Body of pancreas (tissue), 4 donors: ENCODE data around the gene PGM2. TPM values are rescaled to one million over a fixed set of nuclear protein-coding genes. Genes with fewer than 3 reads are reported as not detected.
A peak's percentile ranks its signal among the peaks of the same experiment; 100 is the strongest.

ENCODE experiments used
- ATAC-seq: fragments of 150-250 bp; one replicate; pipeline ENCODE4 v1.9.1; 2016
- DNase-seq, 4 donors: peaks; one replicate each; pipeline ENCODE4 v3.0.0-alpha.2; 2019
- H3K27ac ChIP-seq, 4 donors: fragments of 200-600 bp; sonication (generic); 1 replicate in 3 of 4; 2 replicates in 1 of 4; pipeline versions ENCODE4 v1.5.1 to v1.6.1; 2016 to 2019; ENCODE audit warnings: mild to moderate bottlenecking in 1 of 4, mixed read lengths in 1 of 4, moderate library complexity in 1 of 4
- H3K27me3 ChIP-seq, 2 donors: fragments of 200-600 bp; sonication (generic); one replicate each; pipeline ENCODE4 v1.6.0; 2016; ENCODE audit warnings: mild to moderate bottlenecking in 1 of 2
- H3K36me3 ChIP-seq, 2 donors: fragments of 200-600 bp; sonication (generic); replicated peaks in 1 of 2; 2 replicates each; pipeline ENCODE4 v1.5.1; 2016; ENCODE audit warnings: low read depth in 2 of 2; ENCODE audit not compliant: insufficient read depth in 1 of 2
- H3K4me1 ChIP-seq: fragments of 200-600 bp; sonication (generic); one replicate; pipeline ENCODE4 v1.6.0; 2016
- H3K4me3 ChIP-seq, 2 donors: fragments of 200-600 bp; sonication (generic); 1 replicate in 1 of 2; 2 replicates in 1 of 2; pipeline ENCODE4 v1.5.1; 2016 to 2019
- H3K9me3 ChIP-seq, 3 donors: fragments of 200-600 bp; sonication (generic); 1 replicate in 2 of 3; 2 replicates in 1 of 3; pipeline ENCODE4 v1.5.1; 2016
- POLR2A ChIP-seq, 3 donors: fragments of 450-650 bp; IDR thresholded peaks; one replicate each; pipeline ENCODE4 v1.6.1; 2016; ENCODE audit warnings: antibody characterized with exemption in 3 of 3, mild to moderate bottlenecking in 2 of 3
- WGBS, 2 donors: methylation state at CpG; one replicate each; pipeline ENCODE4 v1.1.5; 2017; 5-methylcytosine and 5-hydroxymethylcytosine counted together
- intact Hi-C: fragments of 100-400 bp; cut with DNase I; formaldehyde crosslinking; loops from one replicate; pipeline ENCODE4 v1.15.1; 2023
- total RNA-seq, 2 donors: library from RNA; depleted of rRNA; stranded (reverse); fragments of >200 nt; gene quantifications; one replicate each; pipeline ENCODE4 v1.1.0, GENCODE V29; 2016
- TF ChIP-seq, protein P1 (sequence below), 7 experiments: fragments of 450-650 bp in 4 of 7; fragments of 200-600 bp in 3 of 7; sonication (generic) in 3 of 7; IDR thresholded peaks; one replicate each; pipeline ENCODE4 v1.5.1; 2016 to 2019; ENCODE audit warnings: antibody characterized with exemption in 7 of 7

The PGM2 gene
- total RNA-seq, 2 donors from 2014 or later: 6.0 to 39.2 TPM

GRCh38 chr4:37868238-37868637, 41.8 kb downstream of the PGM2 start:
- Histone ChIP-seq H3K9me3 (no peaks in the 10 kb centered on the region), H3K36me3 (no peaks in the 10 kb centered on the region), H3K27ac (no peak overlapping the region), H3K4me1 (no peaks in the 10 kb centered on the region), H3K27me3 (peaks cover 0 to 6% of the 10 kb centered on the region in 2 donors), H3K4me3 (no peak overlapping the region)
- intact Hi-C loops: no loop called here
- DNase-seq (no peak), ATAC-seq (no peak)
- TF ChIP-seq, protein P1, sequence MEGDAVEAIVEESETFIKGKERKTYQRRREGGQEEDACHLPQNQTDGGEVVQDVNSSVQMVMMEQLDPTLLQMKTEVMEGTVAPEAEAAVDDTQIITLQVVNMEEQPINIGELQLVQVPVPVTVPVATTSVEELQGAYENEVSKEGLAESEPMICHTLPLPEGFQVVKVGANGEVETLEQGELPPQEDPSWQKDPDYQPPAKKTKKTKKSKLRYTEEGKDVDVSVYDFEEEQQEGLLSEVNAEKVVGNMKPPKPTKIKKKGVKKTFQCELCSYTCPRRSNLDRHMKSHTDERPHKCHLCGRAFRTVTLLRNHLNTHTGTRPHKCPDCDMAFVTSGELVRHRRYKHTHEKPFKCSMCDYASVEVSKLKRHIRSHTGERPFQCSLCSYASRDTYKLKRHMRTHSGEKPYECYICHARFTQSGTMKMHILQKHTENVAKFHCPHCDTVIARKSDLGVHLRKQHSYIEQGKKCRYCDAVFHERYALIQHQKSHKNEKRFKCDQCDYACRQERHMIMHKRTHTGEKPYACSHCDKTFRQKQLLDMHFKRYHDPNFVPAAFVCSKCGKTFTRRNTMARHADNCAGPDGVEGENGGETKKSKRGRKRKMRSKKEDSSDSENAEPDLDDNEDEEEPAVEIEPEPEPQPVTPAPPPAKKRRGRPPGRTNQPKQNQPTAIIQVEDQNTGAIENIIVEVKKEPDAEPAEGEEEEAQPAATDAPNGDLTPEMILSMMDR (IDR thresholded peaks at IDR 0.05): no peak
- no peak for TF ChIP-seq POLR2A (IDR thresholded peaks at IDR 0.05)
- WGBS, 2 donors: 78 to 83% methylated on average over 4 of the region's 4 CpGs

DNA sequence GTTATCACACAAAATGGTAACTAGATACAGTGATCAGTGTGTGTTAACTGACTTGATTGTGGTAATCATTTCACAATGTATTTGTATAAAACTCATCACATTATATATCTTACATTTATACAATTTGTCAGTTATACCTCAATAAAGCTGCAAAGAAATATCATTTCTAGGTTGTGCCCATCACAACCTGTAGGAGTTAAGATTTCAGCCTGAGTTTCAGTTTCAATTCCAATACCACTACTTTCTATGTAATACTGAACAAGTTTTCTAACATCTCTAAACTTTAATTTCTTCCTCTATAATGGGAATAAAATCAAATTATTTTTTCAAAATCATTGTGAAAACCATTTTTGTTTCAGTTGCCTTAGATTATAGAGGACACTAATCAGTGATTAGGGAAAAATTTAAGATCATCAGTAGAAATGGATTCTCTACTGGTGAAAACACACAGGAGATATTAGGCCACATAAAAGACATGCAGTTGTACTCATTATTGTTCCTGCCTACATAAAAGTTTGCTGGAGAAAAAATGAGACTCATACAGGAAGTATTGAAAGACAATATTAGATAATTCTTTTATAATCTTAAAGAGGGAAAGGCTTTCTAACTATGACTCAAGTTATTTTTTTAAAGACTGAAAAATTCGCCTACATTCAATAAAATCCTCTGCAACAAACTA, 46.0 kb downstream of the PGM2 start:
- TF ChIP-seq, protein P1 (IDR thresholded peaks at IDR 0.05): no peak
- no peak for TF ChIP-seq POLR2A (IDR thresholded peaks at IDR 0.05)
- Histone ChIP-seq H3K27ac (no peak overlapping the region), H3K4me1 (no peaks in the 10 kb centered on the region), H3K4me3 (no peak overlapping the region), H3K27me3 (peaks cover 0 to 6% of the 10 kb centered on the region in 2 donors), H3K36me3 (no peaks in the 10 kb centered on the region), H3K9me3 (no peaks in the 10 kb centered on the region)
- intact Hi-C loops: no loop called here
- DNase-seq: no peak
- WGBS, 2 donors: 77 to 83% methylated on average over 1 of the region's 1 CpG
- ATAC-seq: no peak

- TF ChIP-seq, protein P1 (IDR thresholded peaks at IDR 0.05): peak in 1 of 7 experiments; percentile 15
- TF ChIP-seq POLR2A (IDR thresholded peaks at IDR 0.05): no peak
- no peak overlapping the region for H3K27ac ChIP-seq
These were observed 46.9 kb downstream of the PGM2 start for GRCh38 chr4:37873386-37873785.

GRCh38 chr4:37876156-37876555, 49.7 kb downstream of the PGM2 start:
- Histone ChIP-seq H3K4me1 (no peaks in the 10 kb centered on the region), H3K4me3 (no peak overlapping the region), H3K9me3 (no peaks in the 10 kb centered on the region), H3K27me3 (peaks cover 0 to 2% of the 10 kb centered on the region in 2 donors), H3K27ac (no peak overlapping the region), H3K36me3 (no peaks in the 10 kb centered on the region)
- TF ChIP-seq POLR2A (IDR thresholded peaks at IDR 0.05): no peak
- TF ChIP-seq, protein P1 (IDR thresholded peaks at IDR 0.05): no peak
- intact Hi-C loops: no loop called here
- ATAC-seq: no peak
- 93 to 94% methylated on average over 2 of the region's 2 CpGs for WGBS, 2 donors
- DNase-seq: no peak

More at GRCh38 chr4:37873386-37873785, 46.9 kb downstream of the PGM2 start:
- no peak overlapping the region for H3K4me3 ChIP-seq
- intact Hi-C loops: no loop called here
- no peaks in the 10 kb centered on the region for H3K36me3 ChIP-seq
- no peaks in the 10 kb centered on the region for H3K4me1 ChIP-seq
- peaks cover 0 to 6% of the 10 kb centered on the region in 2 donors for H3K27me3 ChIP-seq
- ATAC-seq (no peak), DNase-seq (no peak)
- 96 to 97% methylated on average over 1 of the region's 1 CpG for WGBS, 2 donors
- H3K9me3 ChIP-seq: no peaks in the 10 kb centered on the region

GRCh38 chr4:37879365-37879764, 52.9 kb downstream of the PGM2 start:
- WGBS, 2 donors: 91 to 92% methylated on average over 8 of the region's 8 CpGs
- Histone ChIP-seq H3K27ac (no peak overlapping the region), H3K27me3 (peaks cover 0 to 7% of the 10 kb centered on the region in 2 donors), H3K4me3 (no peak overlapping the region), H3K36me3 (no peaks in the 10 kb centered on the region), H3K4me1 (no peaks in the 10 kb centered on the region), H3K9me3 (no peaks in the 10 kb centered on the region)
- DNase-seq (no peak), ATAC-seq (no peak)
- intact Hi-C loops: no loop called here
- TF ChIP-seq, protein P1 (IDR thresholded peaks at IDR 0.05): no peak
- TF ChIP-seq POLR2A (IDR thresholded peaks at IDR 0.05): no peak
